ENCODE measurements around the gene FGF12.

Gene FGF12

DNA sequence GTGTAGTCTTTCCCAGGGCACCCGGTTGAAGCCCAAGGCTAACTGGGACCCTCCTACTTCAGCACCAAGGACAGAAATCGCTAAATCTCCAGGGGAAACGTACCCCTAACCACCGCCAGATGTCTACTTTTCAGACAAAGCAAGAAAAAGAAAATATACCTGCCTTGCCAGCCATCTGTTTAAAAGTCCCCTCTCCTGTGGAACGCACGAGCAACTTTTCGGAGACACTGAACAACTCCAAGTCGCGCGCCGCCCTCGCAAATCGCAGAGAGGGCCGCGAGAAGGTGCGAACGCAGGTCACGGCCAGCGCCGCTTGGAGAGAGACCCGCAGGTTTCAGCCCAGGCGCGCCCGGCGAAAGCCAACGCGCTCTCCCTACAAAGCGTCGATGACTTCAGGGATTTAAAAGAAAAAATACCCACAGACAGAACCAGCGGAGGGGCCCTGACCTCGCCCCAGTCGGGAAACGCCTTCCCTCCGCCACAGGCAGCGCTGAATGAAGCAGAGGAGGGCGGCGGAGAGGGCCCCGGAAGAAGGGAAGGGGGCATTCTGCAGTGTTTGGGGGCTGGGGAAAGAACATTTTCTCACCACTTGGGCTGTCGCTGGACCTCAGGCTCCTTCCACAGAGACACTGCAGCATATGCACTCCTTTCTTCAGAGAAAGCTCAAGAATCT lies 213.1 kb downstream of the FGF12 start:
- Histone ChIP-seq H3K27me3 (peaks cover 16% of the 10 kb centered on the region), H3K9me3 (no peaks in the 10 kb centered on the region), H3K36me3 (no peaks in the 10 kb centered on the region), H3K4me1 (no peaks in the 10 kb centered on the region), H3K4me3 (ENCODE audit: low read depth, low read length) (no peak overlapping the region)
- DNase-seq: no peak
- TF ChIP-seq, protein P1, sequence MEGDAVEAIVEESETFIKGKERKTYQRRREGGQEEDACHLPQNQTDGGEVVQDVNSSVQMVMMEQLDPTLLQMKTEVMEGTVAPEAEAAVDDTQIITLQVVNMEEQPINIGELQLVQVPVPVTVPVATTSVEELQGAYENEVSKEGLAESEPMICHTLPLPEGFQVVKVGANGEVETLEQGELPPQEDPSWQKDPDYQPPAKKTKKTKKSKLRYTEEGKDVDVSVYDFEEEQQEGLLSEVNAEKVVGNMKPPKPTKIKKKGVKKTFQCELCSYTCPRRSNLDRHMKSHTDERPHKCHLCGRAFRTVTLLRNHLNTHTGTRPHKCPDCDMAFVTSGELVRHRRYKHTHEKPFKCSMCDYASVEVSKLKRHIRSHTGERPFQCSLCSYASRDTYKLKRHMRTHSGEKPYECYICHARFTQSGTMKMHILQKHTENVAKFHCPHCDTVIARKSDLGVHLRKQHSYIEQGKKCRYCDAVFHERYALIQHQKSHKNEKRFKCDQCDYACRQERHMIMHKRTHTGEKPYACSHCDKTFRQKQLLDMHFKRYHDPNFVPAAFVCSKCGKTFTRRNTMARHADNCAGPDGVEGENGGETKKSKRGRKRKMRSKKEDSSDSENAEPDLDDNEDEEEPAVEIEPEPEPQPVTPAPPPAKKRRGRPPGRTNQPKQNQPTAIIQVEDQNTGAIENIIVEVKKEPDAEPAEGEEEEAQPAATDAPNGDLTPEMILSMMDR (IDR thresholded peaks at IDR 0.05; ENCODE audit: low read depth, low read length): no peak

DNA sequence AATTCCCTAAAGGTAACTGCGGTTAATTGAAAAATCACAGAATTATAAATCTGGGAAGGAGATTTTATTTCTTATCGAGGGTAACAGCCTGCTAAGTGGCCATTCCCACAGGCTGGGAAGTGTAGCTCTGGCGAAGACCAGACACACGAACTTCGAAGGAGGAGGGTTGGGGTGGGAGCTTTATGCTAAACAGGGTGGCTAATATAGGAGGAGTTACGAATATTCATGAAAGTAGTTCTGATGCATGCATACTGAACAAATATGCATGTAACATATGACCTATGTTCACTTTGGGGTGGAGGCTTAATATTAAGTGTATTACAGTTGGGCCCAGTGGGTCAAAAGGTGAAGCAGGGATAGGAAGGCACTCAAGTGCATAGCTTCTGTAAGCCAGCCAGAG lies 221.6 kb downstream of the FGF12 start:
- Histone ChIP-seq H3K36me3 (no peaks in the 10 kb centered on the region), H3K9me3 (no peaks in the 10 kb centered on the region), H3K27me3 (no peaks in the 10 kb centered on the region), H3K4me1 (no peaks in the 10 kb centered on the region), H3K4me3 (ENCODE audit: low read depth, low read length) (no peak overlapping the region)
- TF ChIP-seq, protein P1 (IDR thresholded peaks at IDR 0.05; ENCODE audit: low read depth, low read length): no peak
- no peak for DNase-seq

DNA sequence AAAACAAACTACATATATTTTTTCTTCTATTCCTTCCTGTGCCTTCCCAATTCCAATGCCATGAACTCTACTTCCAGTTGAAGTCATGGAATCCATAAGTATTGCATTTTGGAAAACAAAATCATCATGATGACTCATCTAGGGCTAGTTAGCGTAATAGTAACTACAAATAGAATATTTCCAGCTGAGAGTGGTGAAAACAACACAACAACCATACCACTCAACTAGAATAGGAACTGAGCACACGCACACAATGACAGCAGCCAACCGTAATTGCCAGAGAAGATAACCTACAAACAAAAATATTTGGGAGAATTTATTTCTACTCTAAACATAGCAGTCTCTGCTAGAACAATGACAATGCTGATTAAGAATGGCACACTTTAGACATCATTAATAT lies 225.9 kb downstream of the FGF12 start:
- Histone ChIP-seq H3K4me3 (ENCODE audit: low read depth, low read length) (no peak overlapping the region), H3K36me3 (no peaks in the 10 kb centered on the region), H3K9me3 (no peaks in the 10 kb centered on the region), H3K27me3 (no peaks in the 10 kb centered on the region), H3K4me1 (no peaks in the 10 kb centered on the region)
- DNase-seq: no peak
- TF ChIP-seq, protein P1 (IDR thresholded peaks at IDR 0.05; ENCODE audit: low read depth, low read length): no peak

DNA sequence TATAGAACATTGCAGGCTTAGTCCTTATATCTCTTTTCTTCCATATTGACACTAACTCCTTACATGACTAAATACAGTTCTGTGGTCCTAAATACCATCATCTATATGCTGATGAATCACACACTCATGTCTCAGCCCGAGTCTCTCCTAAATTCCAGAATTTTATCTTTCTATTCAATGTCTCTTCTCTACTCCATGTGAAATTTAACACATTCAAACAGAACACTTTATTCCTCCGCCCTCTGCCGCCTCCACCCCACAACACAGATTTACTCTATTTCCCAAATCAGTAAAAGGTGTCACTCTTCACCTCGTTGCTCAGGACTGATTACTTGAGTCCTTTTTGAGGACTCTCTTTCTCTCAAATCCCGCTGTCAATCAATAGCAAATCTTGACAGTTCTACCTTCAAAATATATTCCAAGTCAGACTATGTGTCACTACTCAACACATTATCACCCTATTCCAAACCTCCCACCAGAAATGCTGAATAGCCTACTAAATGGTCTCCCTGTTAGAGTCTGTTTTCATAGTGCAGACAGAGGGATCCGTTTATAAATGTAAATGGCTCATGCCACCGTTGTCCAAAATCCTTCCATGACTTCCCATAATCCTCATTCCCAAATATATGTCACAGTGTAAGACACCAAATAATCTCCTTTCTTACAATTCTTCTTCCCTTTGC lies 230.3 kb downstream of the FGF12 start:
- DNase-seq: no peak
- H3K27me3 ChIP-seq: no peaks in the 10 kb centered on the region
- no peak overlapping the region for H3K4me3 ChIP-seq (ENCODE audit: low read depth, low read length)
- TF ChIP-seq, protein P1 (IDR thresholded peaks at IDR 0.05; ENCODE audit: low read depth, low read length): no peak
- H3K4me1 ChIP-seq: no peaks in the 10 kb centered on the region
- H3K36me3 ChIP-seq: no peaks in the 10 kb centered on the region
- H3K9me3 ChIP-seq: no peaks in the 10 kb centered on the region

DNA sequence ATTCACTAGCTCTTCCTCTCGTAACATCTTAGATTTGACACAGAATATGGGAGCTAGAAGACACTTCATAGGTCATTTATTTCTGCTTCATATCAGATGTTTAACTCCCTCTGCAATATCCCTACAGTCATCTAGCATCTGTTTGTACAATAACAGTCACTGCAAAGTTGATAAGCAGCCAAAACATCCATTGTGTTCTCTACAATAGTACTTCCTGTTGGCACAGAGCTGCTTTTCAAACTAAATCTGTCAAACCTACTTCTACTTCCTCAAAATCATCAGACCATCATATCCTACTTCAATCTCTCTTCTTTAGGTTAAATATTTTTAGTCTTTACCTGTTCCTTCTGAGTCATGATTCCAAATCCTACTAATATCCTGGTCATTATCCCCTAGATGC lies 233.2 kb downstream of the FGF12 start:
- Histone ChIP-seq H3K27me3 (no peaks in the 10 kb centered on the region), H3K9me3 (no peaks in the 10 kb centered on the region), H3K4me1 (no peaks in the 10 kb centered on the region), H3K4me3 (ENCODE audit: low read depth, low read length) (no peak overlapping the region), H3K36me3 (no peaks in the 10 kb centered on the region)
- DNase-seq: no peak
- TF ChIP-seq, protein P1 (IDR thresholded peaks at IDR 0.05; ENCODE audit: low read depth, low read length): no peak

DNA sequence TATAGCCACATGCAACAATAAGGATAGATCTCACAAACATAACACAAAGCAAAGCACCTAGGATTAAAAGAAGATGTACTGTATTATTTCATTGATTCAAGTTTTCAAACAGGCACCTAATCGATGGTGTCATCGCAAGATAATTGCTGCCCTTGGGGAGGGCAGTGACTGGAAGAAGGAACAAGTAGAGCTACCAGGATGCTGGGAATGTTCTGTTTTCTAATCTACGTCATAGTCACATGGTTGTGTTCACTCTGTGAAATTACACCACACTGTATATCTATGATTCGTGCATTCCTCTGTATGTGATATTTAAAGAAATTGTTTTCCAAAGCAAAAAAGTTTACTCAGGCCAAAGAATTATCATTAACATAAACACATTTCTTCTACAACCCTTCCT lies 236.6 kb downstream of the FGF12 start:
- H3K36me3 ChIP-seq: no peaks in the 10 kb centered on the region
- H3K4me3 ChIP-seq (ENCODE audit: low read depth, low read length): no peak overlapping the region
- no peaks in the 10 kb centered on the region for H3K27me3 ChIP-seq
- TF ChIP-seq, protein P1 (IDR thresholded peaks at IDR 0.05; ENCODE audit: low read depth, low read length): no peak
- no peaks in the 10 kb centered on the region for H3K9me3 ChIP-seq
- no peaks in the 10 kb centered on the region for H3K4me1 ChIP-seq
- no peak for DNase-seq
